ENCODE results near the gene SYT10. TPM values are rescaled to one million over a fixed set of nuclear protein-coding genes. Genes with fewer than 3 reads are reported as not detected.

The SYT10 gene
- total RNA-seq, 1 donor from 2014 or later: 2.2 TPM

DNA sequence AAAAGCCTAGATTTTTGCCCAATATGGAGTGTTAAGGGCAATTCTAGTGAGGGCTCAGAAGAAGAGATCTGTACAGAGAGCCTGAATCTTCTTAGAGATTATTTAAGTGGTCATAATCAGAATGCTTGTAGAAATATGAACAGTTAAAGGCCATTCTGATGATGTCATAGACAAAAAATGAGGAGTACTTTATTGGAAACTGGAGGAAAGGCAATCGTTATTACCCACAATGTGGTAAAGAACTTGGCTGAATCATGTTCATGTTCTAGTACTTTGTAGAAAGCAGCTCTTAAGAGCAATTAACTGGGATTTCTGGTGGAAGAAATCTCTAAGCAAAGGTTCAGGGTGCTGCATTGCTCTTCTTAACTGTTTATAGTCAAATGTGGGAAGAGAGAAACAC, 36.4 kb upstream of the SYT10 start:
- Histone ChIP-seq H3K4me3 (no peak overlapping the region), H3K27me3 (no peaks in the 10 kb centered on the region), H3K36me3 (no peaks in the 10 kb centered on the region), H3K4me1 (no peaks in the 10 kb centered on the region), H3K27ac (no peak overlapping the region), H3K9me3 (no peaks in the 10 kb centered on the region)
- TF ChIP-seq, protein P1, sequence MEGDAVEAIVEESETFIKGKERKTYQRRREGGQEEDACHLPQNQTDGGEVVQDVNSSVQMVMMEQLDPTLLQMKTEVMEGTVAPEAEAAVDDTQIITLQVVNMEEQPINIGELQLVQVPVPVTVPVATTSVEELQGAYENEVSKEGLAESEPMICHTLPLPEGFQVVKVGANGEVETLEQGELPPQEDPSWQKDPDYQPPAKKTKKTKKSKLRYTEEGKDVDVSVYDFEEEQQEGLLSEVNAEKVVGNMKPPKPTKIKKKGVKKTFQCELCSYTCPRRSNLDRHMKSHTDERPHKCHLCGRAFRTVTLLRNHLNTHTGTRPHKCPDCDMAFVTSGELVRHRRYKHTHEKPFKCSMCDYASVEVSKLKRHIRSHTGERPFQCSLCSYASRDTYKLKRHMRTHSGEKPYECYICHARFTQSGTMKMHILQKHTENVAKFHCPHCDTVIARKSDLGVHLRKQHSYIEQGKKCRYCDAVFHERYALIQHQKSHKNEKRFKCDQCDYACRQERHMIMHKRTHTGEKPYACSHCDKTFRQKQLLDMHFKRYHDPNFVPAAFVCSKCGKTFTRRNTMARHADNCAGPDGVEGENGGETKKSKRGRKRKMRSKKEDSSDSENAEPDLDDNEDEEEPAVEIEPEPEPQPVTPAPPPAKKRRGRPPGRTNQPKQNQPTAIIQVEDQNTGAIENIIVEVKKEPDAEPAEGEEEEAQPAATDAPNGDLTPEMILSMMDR (IDR thresholded peaks at IDR 0.05): no peak
- TF ChIP-seq POLR2AphosphoS5 (IDR thresholded peaks at IDR 0.05; ENCODE audit: insufficient read depth in 1 of 2, low read depth in 1 of 2) (no peak), POLR2A (IDR thresholded peaks at IDR 0.05) (no peak)
- intact Hi-C loops (cut with DNase I): no loop called here
- no peak for DNase-seq (ENCODE audit: extremely low spot score in 2 of 2)

DNA sequence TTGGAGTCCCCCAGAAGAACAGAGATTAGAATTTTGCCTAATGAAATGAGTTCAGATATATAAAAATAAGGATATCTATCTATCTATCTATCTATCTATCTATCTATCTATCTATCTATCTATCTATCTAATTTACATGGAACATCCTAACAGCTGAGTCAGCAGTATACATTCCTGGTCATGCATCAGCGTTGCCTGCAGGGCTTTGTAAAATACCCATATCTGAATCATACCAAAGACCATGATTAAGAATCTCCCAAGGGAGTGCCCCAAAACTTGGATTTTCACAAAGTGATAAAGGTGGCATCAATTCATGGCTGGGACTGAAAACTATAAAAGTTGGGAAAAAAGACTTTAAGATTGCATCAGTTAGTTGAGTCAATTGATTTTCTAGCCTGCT, 32.7 kb upstream of the SYT10 start:
- Histone ChIP-seq H3K4me3 (no peak overlapping the region), H3K27me3 (no peaks in the 10 kb centered on the region), H3K4me1 (no peaks in the 10 kb centered on the region), H3K27ac (no peak overlapping the region), H3K9me3 (no peaks in the 10 kb centered on the region), H3K36me3 (no peaks in the 10 kb centered on the region)
- no peak for DNase-seq (ENCODE audit: extremely low spot score in 2 of 2)
- intact Hi-C loops (cut with DNase I): no loop called here
- TF ChIP-seq, protein P1 (IDR thresholded peaks at IDR 0.05): no peak
- TF ChIP-seq POLR2AphosphoS5 (IDR thresholded peaks at IDR 0.05; ENCODE audit: insufficient read depth in 1 of 2, low read depth in 1 of 2) (no peak), POLR2A (IDR thresholded peaks at IDR 0.05) (no peak)

DNA sequence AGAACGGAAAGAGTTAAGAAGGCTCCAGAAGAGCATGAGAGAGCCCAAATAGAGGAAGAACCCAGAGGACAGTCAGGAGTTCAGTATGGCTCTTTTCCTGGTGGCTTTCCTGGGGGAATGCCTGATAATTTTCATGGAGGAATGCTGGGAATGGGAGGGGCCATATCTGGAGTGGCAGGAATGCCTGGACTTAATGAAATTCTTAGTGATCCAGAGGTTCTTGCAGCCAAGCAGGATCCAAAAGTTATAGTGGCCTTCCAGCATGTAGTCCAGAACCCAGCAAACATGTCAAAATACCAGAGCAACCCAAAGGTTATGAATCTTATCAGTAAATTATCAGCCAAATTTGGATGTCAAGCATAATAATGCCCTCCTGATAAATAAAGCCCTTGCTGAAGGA, 15.5 kb upstream of the SYT10 start:
- no peak for DNase-seq (ENCODE audit: extremely low spot score in 2 of 2)
- Histone ChIP-seq H3K27me3 (no peaks in the 10 kb centered on the region), H3K4me3 (no peak overlapping the region), H3K36me3 (no peaks in the 10 kb centered on the region), H3K4me1 (no peaks in the 10 kb centered on the region), H3K9me3 (no peaks in the 10 kb centered on the region), H3K27ac (no peak overlapping the region)
- intact Hi-C loops (cut with DNase I): no loop called here
- TF ChIP-seq POLR2AphosphoS5 (IDR thresholded peaks at IDR 0.05; ENCODE audit: insufficient read depth in 1 of 2, low read depth in 1 of 2): no peak
- TF ChIP-seq, protein P1 (IDR thresholded peaks at IDR 0.05): no peak

DNA sequence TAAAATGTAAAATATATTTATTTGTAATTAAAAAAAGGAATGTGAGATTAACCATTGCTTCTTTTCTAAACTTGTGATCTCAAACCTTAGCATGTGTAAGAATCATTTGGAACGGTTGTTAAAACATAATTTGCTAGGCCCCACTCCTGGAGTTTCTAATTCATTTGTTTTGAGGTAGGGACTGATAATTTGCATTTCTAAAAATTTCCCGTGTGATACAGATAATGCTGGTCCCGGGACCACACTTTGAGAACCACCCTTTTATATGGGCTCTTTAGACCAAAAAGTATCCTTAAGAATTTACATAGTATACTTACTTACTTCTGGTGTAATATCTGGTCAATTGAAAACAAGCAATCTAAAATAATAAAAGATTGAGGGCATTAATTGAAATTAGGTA, 10.9 kb upstream of the SYT10 start:
- H3K9me3 ChIP-seq: no peaks in the 10 kb centered on the region
- DNase-seq (ENCODE audit: extremely low spot score in 2 of 2): no peak
- H3K27me3 ChIP-seq: no peaks in the 10 kb centered on the region
- no peak overlapping the region for H3K4me3 ChIP-seq
- TF ChIP-seq POLR2AphosphoS5 (IDR thresholded peaks at IDR 0.05; ENCODE audit: insufficient read depth in 1 of 2, low read depth in 1 of 2) (no peak), POLR2A (IDR thresholded peaks at IDR 0.05) (no peak)
- TF ChIP-seq, protein P1 (IDR thresholded peaks at IDR 0.05): no peak
- intact Hi-C loops (cut with DNase I): no loop called here
- H3K36me3 ChIP-seq: no peaks in the 10 kb centered on the region
- no peak overlapping the region for H3K27ac ChIP-seq
- no peaks in the 10 kb centered on the region for H3K4me1 ChIP-seq

DNA sequence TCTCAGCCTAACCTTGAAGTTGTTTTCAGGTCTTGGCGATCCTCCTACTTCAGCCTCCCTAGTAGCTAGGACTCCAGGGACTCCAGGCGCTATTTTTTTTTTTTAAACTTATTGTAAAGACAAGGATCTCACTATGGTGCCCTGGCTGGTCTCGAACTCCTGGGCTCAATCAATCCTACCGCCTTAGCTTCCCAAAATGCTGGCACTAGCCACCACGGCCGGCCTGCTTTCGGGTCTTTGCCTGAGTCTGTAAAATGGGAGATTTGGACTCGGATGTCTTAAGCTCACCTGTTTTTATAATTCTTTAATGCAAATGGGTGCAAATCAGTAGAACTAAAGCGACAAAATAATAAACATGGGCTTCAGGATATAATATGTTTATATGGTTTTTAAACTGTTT, 858 bp upstream of the SYT10 start:
- Histone ChIP-seq H3K4me1 (peaks cover 4% of the 10 kb centered on the region), H3K27ac (no peak overlapping the region), H3K4me3 (no peak overlapping the region), H3K36me3 (no peaks in the 10 kb centered on the region), H3K9me3 (no peaks in the 10 kb centered on the region), H3K27me3 (no peaks in the 10 kb centered on the region)
- DNase-seq (ENCODE audit: extremely low spot score in 2 of 2): no peak
- intact Hi-C loops (cut with DNase I): no loop called here
- TF ChIP-seq POLR2A (IDR thresholded peaks at IDR 0.05): no peak
- TF ChIP-seq, protein P1 (IDR thresholded peaks at IDR 0.05): no peak
